ENCODE data around the gene DST. TPM values are rescaled to one million over a fixed set of nuclear protein-coding genes. Genes with fewer than 3 reads are reported as not detected.

DST gene
- polyA plus RNA-seq, 3 donors: 1.1 to 7.4 (median 3.2) TPM

DNA sequence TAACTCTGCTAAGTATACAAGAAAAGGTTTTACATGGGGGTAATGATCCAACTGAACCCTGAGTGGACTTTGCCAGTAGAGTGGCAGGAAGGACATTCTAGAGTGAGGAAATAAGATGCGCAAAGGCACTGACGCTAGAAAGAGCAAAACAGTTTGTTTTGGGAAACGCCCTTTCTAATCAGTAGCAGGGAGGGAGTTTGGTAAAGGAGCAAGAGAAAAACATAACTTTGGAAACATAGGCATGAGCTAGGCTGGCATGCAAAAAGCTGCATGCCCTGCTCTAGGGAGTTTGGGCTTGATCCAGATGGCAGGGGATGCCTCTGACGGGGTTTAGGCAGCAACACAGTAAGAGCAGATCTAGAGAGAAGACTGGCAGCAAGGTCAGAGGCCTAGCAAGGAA, 135.2 kb downstream of the DST start:
- Histone ChIP-seq H3K79me2 (ENCODE audit: insufficient read depth, low read length) (no peaks in the 10 kb centered on the region), H4K20me1 (ENCODE audit: insufficient read depth, low read length) (no peaks in the 10 kb centered on the region), H3K9ac (ENCODE audit: insufficient read depth, low read length, poor library complexity, severe bottlenecking) (no peak overlapping the region), H3K4me3 (replicated peaks in 1 of 3; ENCODE audit: low read depth in 2 of 3, low read length in 3 of 3) (no peak overlapping the region), H3K27ac (ENCODE audit: low read depth in 1 of 2, low read length in 2 of 2) (no peak overlapping the region), H2AFZ (ENCODE audit: insufficient read depth, low read depth, low read length, poor library complexity, severe bottlenecking) (no peak overlapping the region), H3K9me3 (replicated peaks in 1 of 2; ENCODE audit: control insufficient read depth in 1 of 2, insufficient read depth in 1 of 2, low read length in 2 of 2) (no peaks in the 10 kb centered on the region), H3K4me1 (ENCODE audit: control insufficient read depth in 1 of 2, insufficient read depth in 2 of 2, low read length in 2 of 2) (no peaks in the 10 kb centered on the region), H3K36me3 (replicated peaks in 1 of 2; ENCODE audit: control insufficient read depth in 1 of 2, insufficient read depth in 2 of 2, low read length in 2 of 2) (peaks cover 13 to 39% of the 10 kb centered on the region in 2 donors), H3K27me3 (ENCODE audit: control insufficient read depth in 2 of 2, insufficient read depth in 2 of 2, low read length in 2 of 2) (no peaks in the 10 kb centered on the region), H3K4me2 (replicated peaks; ENCODE audit: extremely low read depth, low read length, poor library complexity, severe bottlenecking) (no peak overlapping the region)
- TF ChIP-seq, protein P1, sequence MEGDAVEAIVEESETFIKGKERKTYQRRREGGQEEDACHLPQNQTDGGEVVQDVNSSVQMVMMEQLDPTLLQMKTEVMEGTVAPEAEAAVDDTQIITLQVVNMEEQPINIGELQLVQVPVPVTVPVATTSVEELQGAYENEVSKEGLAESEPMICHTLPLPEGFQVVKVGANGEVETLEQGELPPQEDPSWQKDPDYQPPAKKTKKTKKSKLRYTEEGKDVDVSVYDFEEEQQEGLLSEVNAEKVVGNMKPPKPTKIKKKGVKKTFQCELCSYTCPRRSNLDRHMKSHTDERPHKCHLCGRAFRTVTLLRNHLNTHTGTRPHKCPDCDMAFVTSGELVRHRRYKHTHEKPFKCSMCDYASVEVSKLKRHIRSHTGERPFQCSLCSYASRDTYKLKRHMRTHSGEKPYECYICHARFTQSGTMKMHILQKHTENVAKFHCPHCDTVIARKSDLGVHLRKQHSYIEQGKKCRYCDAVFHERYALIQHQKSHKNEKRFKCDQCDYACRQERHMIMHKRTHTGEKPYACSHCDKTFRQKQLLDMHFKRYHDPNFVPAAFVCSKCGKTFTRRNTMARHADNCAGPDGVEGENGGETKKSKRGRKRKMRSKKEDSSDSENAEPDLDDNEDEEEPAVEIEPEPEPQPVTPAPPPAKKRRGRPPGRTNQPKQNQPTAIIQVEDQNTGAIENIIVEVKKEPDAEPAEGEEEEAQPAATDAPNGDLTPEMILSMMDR (IDR thresholded peaks at IDR 0.05): no peak
- intact Hi-C loops (cut with micrococcal nuclease): no loop called here
- WGBS (ENCODE audit: insufficient coverage): 95% methylated on average over 4 of the region's 4 CpGs
- Mint-ChIP-seq H3K27ac (peak overlapping the region in 2 of 7 donors; percentile 3 to 42), H3K4me1 (no peaks in the 10 kb centered on the region), H3K27me3 (ENCODE audit: low read depth in 3 of 3) (no peaks in the 10 kb centered on the region), H3K4me3 (no peak overlapping the region), H3K9me3 (no peaks in the 10 kb centered on the region), H3K36me3 (peaks cover 31 to 33% of the 10 kb centered on the region in 2 donors)
- no peak for DNase-seq

DNA sequence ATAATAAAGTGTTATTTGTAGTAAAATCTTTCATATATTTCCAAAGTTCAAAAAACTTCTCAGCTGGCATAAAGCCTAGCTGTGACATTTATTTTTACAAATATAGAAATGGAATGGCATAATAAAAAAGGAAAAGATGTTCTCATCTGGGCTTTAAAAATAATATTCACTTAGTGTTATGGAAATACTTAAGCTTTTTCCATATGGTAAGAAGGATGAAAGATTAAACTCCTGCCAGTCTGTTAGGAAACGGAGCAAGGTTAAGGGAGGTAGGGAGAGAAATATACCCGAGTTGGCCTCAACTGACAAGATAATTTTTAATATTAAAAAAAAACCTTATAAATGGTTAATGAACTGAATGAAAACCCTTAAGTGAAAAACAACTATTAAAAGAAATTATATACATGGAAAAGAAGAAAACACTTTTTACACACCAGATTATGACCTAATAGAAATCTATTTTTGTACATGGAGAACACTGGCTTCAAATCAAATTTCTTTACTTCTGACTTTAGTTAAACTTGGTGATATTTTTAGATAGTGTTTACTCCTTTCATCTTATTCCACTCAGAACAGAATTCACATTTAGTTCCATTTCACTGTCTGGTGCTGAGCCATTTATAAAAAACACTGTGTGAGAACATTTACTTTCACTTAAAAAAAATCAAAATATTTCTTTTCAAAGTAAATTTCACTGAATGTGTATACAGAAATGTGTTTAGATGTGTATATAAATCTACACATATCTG, 137.0 kb downstream of the DST start:
- no peaks in the 10 kb centered on the region for H3K4me1 ChIP-seq (ENCODE audit: control insufficient read depth in 1 of 2, insufficient read depth in 2 of 2, low read length in 2 of 2)
- no peak overlapping the region for H3K27ac ChIP-seq (ENCODE audit: low read depth in 1 of 2, low read length in 2 of 2)
- H3K9me3 ChIP-seq (replicated peaks in 1 of 2; ENCODE audit: control insufficient read depth in 1 of 2, insufficient read depth in 1 of 2, low read length in 2 of 2): no peaks in the 10 kb centered on the region
- H3K36me3 ChIP-seq (replicated peaks in 1 of 2; ENCODE audit: control insufficient read depth in 1 of 2, insufficient read depth in 2 of 2, low read length in 2 of 2): peaks cover 21 to 44% of the 10 kb centered on the region in 2 donors
- no peak overlapping the region for H3K9ac ChIP-seq (ENCODE audit: insufficient read depth, low read length, poor library complexity, severe bottlenecking)
- DNase-seq: no peak
- Mint-ChIP-seq H3K4me3 (no peak overlapping the region), H3K4me1 (no peaks in the 10 kb centered on the region), H3K27me3 (ENCODE audit: low read depth in 3 of 3) (no peaks in the 10 kb centered on the region), H3K27ac (no peak overlapping the region), H3K9me3 (no peaks in the 10 kb centered on the region), H3K36me3 (peaks cover 32 to 37% of the 10 kb centered on the region in 2 donors)
- H3K27me3 ChIP-seq (ENCODE audit: control insufficient read depth in 2 of 2, insufficient read depth in 2 of 2, low read length in 2 of 2): no peaks in the 10 kb centered on the region
- TF ChIP-seq, protein P1 (IDR thresholded peaks at IDR 0.05): no peak
- intact Hi-C loops (cut with micrococcal nuclease): no loop called here
- whole genome bisulfite sequencing (ENCODE audit: insufficient coverage): no CpG with 5 or more reads among the region's 2 CpGs
- no peak overlapping the region for H3K4me2 ChIP-seq (replicated peaks; ENCODE audit: extremely low read depth, low read length, poor library complexity, severe bottlenecking)
- H3K79me2 ChIP-seq (ENCODE audit: insufficient read depth, low read length): no peaks in the 10 kb centered on the region
- no peaks in the 10 kb centered on the region for H4K20me1 ChIP-seq (ENCODE audit: insufficient read depth, low read length)
- no peak overlapping the region for H3K4me3 ChIP-seq (replicated peaks in 1 of 3; ENCODE audit: low read depth in 2 of 3, low read length in 3 of 3)
- no peak overlapping the region for H2AFZ ChIP-seq (ENCODE audit: insufficient read depth, low read depth, low read length, poor library complexity, severe bottlenecking)

Measured in CD14-positive monocyte (primary cell).